Measurements from ENCODE around the gene THSD4.

THSD4 gene

GRCh38 chr15:71303977-71304376, 188.7 kb downstream of the THSD4 start:
- 100% methylated on average over 2 of the region's 2 CpGs for WGBS
- no peak for DNase-seq
- H3K23ac ChIP-seq (ENCODE audit: low read length in 2 of 2) = no peak overlapping the region
- H3K9me3 ChIP-seq (ENCODE audit: control insufficient read depth, low read length) = no peaks in the 10 kb centered on the region
- H2BK12ac ChIP-seq (ENCODE audit: low read length in 2 of 2) = no peak overlapping the region
- peak overlapping the region; percentile 27 for H4K91ac ChIP-seq (ENCODE audit: low read length)
- H4K8ac ChIP-seq (ENCODE audit: low read length) = no peak overlapping the region
- H3K27ac ChIP-seq (ENCODE audit: low read length, poor library complexity, severe bottlenecking) = no peak overlapping the region
- no peak overlapping the region for H3K4me2 ChIP-seq (ENCODE audit: low read length, poor library complexity, severe bottlenecking)
- H3K36me3 ChIP-seq (ENCODE audit: control insufficient read depth in 1 of 2, insufficient read depth in 2 of 2, low read depth in 1 of 2, low read length in 2 of 2) = no peaks in the 10 kb centered on the region
- no peak overlapping the region for H2AK5ac ChIP-seq (ENCODE audit: low read length, severe bottlenecking)
- no peak overlapping the region for H3K9ac ChIP-seq (ENCODE audit: low read length)
- H3K14ac ChIP-seq (ENCODE audit: low read length in 2 of 2) = no peak overlapping the region
- H3K4me1 ChIP-seq (ENCODE audit: control insufficient read depth, insufficient read depth, low read depth, low read length) = peaks cover 12% of the 10 kb centered on the region
- H2BK120ac ChIP-seq (ENCODE audit: low read depth, low read length) = no peak overlapping the region
- no peak overlapping the region for H2AFZ ChIP-seq (ENCODE audit: low read depth, low read length)
- no peak overlapping the region for H3K4ac ChIP-seq (ENCODE audit: low read depth in 1 of 2, low read length in 2 of 2)
- no peak overlapping the region for H3K4me3 ChIP-seq (ENCODE audit: insufficient read depth in 1 of 2, low read depth in 1 of 2, low read length in 2 of 2)
- H3K27me3 ChIP-seq (ENCODE audit: control insufficient read depth in 1 of 2, insufficient read depth in 1 of 2, low read length in 2 of 2) = no peaks in the 10 kb centered on the region
- peaks cover 15% of the 10 kb centered on the region for H3K79me1 ChIP-seq (replicated peaks; ENCODE audit: low read length, poor library complexity, severe bottlenecking)
- H2BK15ac ChIP-seq (ENCODE audit: low read depth, poor library complexity, severe bottlenecking) = peak overlapping the region; percentile 23
- peak overlapping the region in 1 of 2 experiments; percentile 12 for H3K18ac ChIP-seq (ENCODE audit: low read depth in 1 of 2, low read length in 2 of 2)
- H2BK5ac ChIP-seq (ENCODE audit: low read depth, low read length, poor library complexity, severe bottlenecking) = no peak overlapping the region

- Histone ChIP-seq H3K79me1 (replicated peaks; ENCODE audit: low read length, poor library complexity, severe bottlenecking) (peaks cover 15% of the 10 kb centered on the region), H2BK12ac (ENCODE audit: low read length in 2 of 2) (no peak overlapping the region), H3K9me3 (ENCODE audit: control insufficient read depth, low read length) (no peaks in the 10 kb centered on the region), H3K9ac (ENCODE audit: low read length) (no peak overlapping the region), H2BK120ac (ENCODE audit: low read depth, low read length) (no peak overlapping the region), H3K14ac (ENCODE audit: low read length in 2 of 2) (no peak overlapping the region), H2BK15ac (ENCODE audit: low read depth, poor library complexity, severe bottlenecking) (no peak overlapping the region), H3K4ac (ENCODE audit: low read depth in 1 of 2, low read length in 2 of 2) (no peak overlapping the region), H3K4me2 (ENCODE audit: low read length, poor library complexity, severe bottlenecking) (no peak overlapping the region), H3K4me1 (ENCODE audit: control insufficient read depth, insufficient read depth, low read depth, low read length) (peaks cover 12% of the 10 kb centered on the region), H3K36me3 (ENCODE audit: control insufficient read depth in 1 of 2, insufficient read depth in 2 of 2, low read depth in 1 of 2, low read length in 2 of 2) (no peaks in the 10 kb centered on the region), H4K8ac (ENCODE audit: low read length) (no peak overlapping the region), H2BK5ac (ENCODE audit: low read depth, low read length, poor library complexity, severe bottlenecking) (no peak overlapping the region), H3K18ac (ENCODE audit: low read depth in 1 of 2, low read length in 2 of 2) (no peak overlapping the region), H3K23ac (ENCODE audit: low read length in 2 of 2) (no peak overlapping the region), H3K27me3 (ENCODE audit: control insufficient read depth in 1 of 2, insufficient read depth in 1 of 2, low read length in 2 of 2) (no peaks in the 10 kb centered on the region), H2AFZ (ENCODE audit: low read depth, low read length) (no peak overlapping the region), H4K91ac (ENCODE audit: low read length) (no peak overlapping the region), H3K27ac (ENCODE audit: low read length, poor library complexity, severe bottlenecking) (no peak overlapping the region), H3K4me3 (ENCODE audit: insufficient read depth in 1 of 2, low read depth in 1 of 2, low read length in 2 of 2) (no peak overlapping the region), H2AK5ac (ENCODE audit: low read length, severe bottlenecking) (no peak overlapping the region)
- 92% methylated on average over 1 of the region's 4 CpGs for WGBS
- DNase-seq = no peak
Measured at GRCh38 chr15:71304681-71305080, 189.4 kb downstream of the THSD4 start.

GRCh38 chr15:71306538-71306937, 191.3 kb downstream of the THSD4 start:
- Histone ChIP-seq H3K36me3 (ENCODE audit: control insufficient read depth in 1 of 2, insufficient read depth in 2 of 2, low read depth in 1 of 2, low read length in 2 of 2) (no peaks in the 10 kb centered on the region), H4K8ac (ENCODE audit: low read length) (no peak overlapping the region), H3K14ac (ENCODE audit: low read length in 2 of 2) (no peak overlapping the region), H4K91ac (ENCODE audit: low read length) (no peak overlapping the region), H2BK5ac (ENCODE audit: low read depth, low read length, poor library complexity, severe bottlenecking) (no peak overlapping the region), H2BK120ac (ENCODE audit: low read depth, low read length) (no peak overlapping the region), H2AK5ac (ENCODE audit: low read length, severe bottlenecking) (no peak overlapping the region), H3K4me1 (ENCODE audit: control insufficient read depth, insufficient read depth, low read depth, low read length) (peaks cover 12% of the 10 kb centered on the region), H2BK15ac (ENCODE audit: low read depth, poor library complexity, severe bottlenecking) (no peak overlapping the region), H3K23ac (ENCODE audit: low read length in 2 of 2) (no peak overlapping the region), H3K4me2 (ENCODE audit: low read length, poor library complexity, severe bottlenecking) (no peak overlapping the region), H3K27me3 (ENCODE audit: control insufficient read depth in 1 of 2, insufficient read depth in 1 of 2, low read length in 2 of 2) (no peaks in the 10 kb centered on the region), H3K18ac (ENCODE audit: low read depth in 1 of 2, low read length in 2 of 2) (no peak overlapping the region), H3K9me3 (ENCODE audit: control insufficient read depth, low read length) (no peaks in the 10 kb centered on the region), H3K79me1 (replicated peaks; ENCODE audit: low read length, poor library complexity, severe bottlenecking) (peaks cover 13% of the 10 kb centered on the region), H3K4me3 (ENCODE audit: insufficient read depth in 1 of 2, low read depth in 1 of 2, low read length in 2 of 2) (no peak overlapping the region), H2AFZ (ENCODE audit: low read depth, low read length) (no peak overlapping the region), H3K4ac (ENCODE audit: low read depth in 1 of 2, low read length in 2 of 2) (no peak overlapping the region), H3K9ac (ENCODE audit: low read length) (no peak overlapping the region), H2BK12ac (ENCODE audit: low read length in 2 of 2) (no peak overlapping the region), H3K27ac (ENCODE audit: low read length, poor library complexity, severe bottlenecking) (no peak overlapping the region)
- DNase-seq = no peak

GRCh38 chr15:71312194-71312708, 197.0 kb downstream of the THSD4 start:
- no peak overlapping the region for H3K4me3 ChIP-seq (ENCODE audit: insufficient read depth in 1 of 2, low read depth in 1 of 2, low read length in 2 of 2)

More at GRCh38 chr15:71312194-71312708, 197.0 kb downstream of the THSD4 start:
- no peak overlapping the region for H3K14ac ChIP-seq (ENCODE audit: low read length in 2 of 2)
- H3K23ac ChIP-seq (ENCODE audit: low read length in 2 of 2) = no peak overlapping the region
- H3K4ac ChIP-seq (ENCODE audit: low read depth in 1 of 2, low read length in 2 of 2) = no peak overlapping the region
- no peaks in the 10 kb centered on the region for H3K36me3 ChIP-seq (ENCODE audit: control insufficient read depth in 1 of 2, insufficient read depth in 2 of 2, low read depth in 1 of 2, low read length in 2 of 2)
- no peak overlapping the region for H2BK120ac ChIP-seq (ENCODE audit: low read depth, low read length)
- peaks cover 11% of the 10 kb centered on the region for H3K79me1 ChIP-seq (replicated peaks; ENCODE audit: low read length, poor library complexity, severe bottlenecking)
- no peaks in the 10 kb centered on the region for H3K9me3 ChIP-seq (ENCODE audit: control insufficient read depth, low read length)
- WGBS = 88% methylated on average over 8 of the region's 8 CpGs
- H4K91ac ChIP-seq (ENCODE audit: low read length) = no peak overlapping the region
- DNase-seq = no peak
- H2BK15ac ChIP-seq (ENCODE audit: low read depth, poor library complexity, severe bottlenecking) = no peak overlapping the region
- H2AK5ac ChIP-seq (ENCODE audit: low read length, severe bottlenecking) = no peak overlapping the region
- no peak overlapping the region for H3K9ac ChIP-seq (ENCODE audit: low read length)
- H3K18ac ChIP-seq (ENCODE audit: low read depth in 1 of 2, low read length in 2 of 2) = no peak overlapping the region
- no peak overlapping the region for H2BK5ac ChIP-seq (ENCODE audit: low read depth, low read length, poor library complexity, severe bottlenecking)
- H3K27ac ChIP-seq (ENCODE audit: low read length, poor library complexity, severe bottlenecking) = no peak overlapping the region
- no peak overlapping the region for H4K8ac ChIP-seq (ENCODE audit: low read length)
- no peaks in the 10 kb centered on the region for H3K4me1 ChIP-seq (ENCODE audit: control insufficient read depth, insufficient read depth, low read depth, low read length)
- no peaks in the 10 kb centered on the region for H3K27me3 ChIP-seq (ENCODE audit: control insufficient read depth in 1 of 2, insufficient read depth in 1 of 2, low read length in 2 of 2)
- no peak overlapping the region for H2AFZ ChIP-seq (ENCODE audit: low read depth, low read length)
- H2BK12ac ChIP-seq (ENCODE audit: low read length in 2 of 2) = no peak overlapping the region
- no peak overlapping the region for H3K4me2 ChIP-seq (ENCODE audit: low read length, poor library complexity, severe bottlenecking)
